ENCODE data around the gene NLRC4. TPM values are rescaled to one million over a fixed set of nuclear protein-coding genes. Genes with fewer than 3 reads are reported as not detected.

The NLRC4 gene
- total RNA-seq, 4 donors from 2014 or later, result 0.21 to 3.6 (median 2.4) TPM

GRCh38 chr2:32189011-32189410 is 75.7 kb downstream of the NLRC4 start:
- no peak for DNase-seq (ENCODE audit: low spot score in 2 of 2)
- Histone ChIP-seq H3K36me3 (peaks cover 0 to 51% (median 6%) of the 10 kb centered on the region in 3 donors), H3K9me3 (no peaks in the 10 kb centered on the region), H3K27me3 (no peaks in the 10 kb centered on the region), H3K4me1 (no peaks in the 10 kb centered on the region), H3K27ac (no peak overlapping the region), H3K4me3 (no peak overlapping the region)
- TF ChIP-seq CTCF (IDR thresholded peaks at IDR 0.05), result no peak
- TF ChIP-seq EP300 (IDR thresholded peaks at IDR 0.05), result no peak
- no peak for TF ChIP-seq POLR2A (IDR thresholded peaks at IDR 0.05)
- WGBS, 2 donors, result 93 to 94% methylated on average over 6 of the region's 6 CpGs

- peaks cover 0 to 71% (median 6%) of the 10 kb centered on the region in 3 donors for H3K36me3 ChIP-seq
Measured at GRCh38 chr2:32182667-32183066, 82.0 kb downstream of the NLRC4 start.

More at GRCh38 chr2:32182667-32183066, 82.0 kb downstream of the NLRC4 start:
- no peak overlapping the region for H3K27ac ChIP-seq
- no peaks in the 10 kb centered on the region for H3K27me3 ChIP-seq
- no peak overlapping the region for H3K4me3 ChIP-seq
- WGBS, 2 donors, result 87 to 96% methylated on average over 6 of the region's 6 CpGs
- H3K9me3 ChIP-seq, result no peaks in the 10 kb centered on the region
- TF ChIP-seq EP300 (IDR thresholded peaks at IDR 0.05), result no peak
- no peak for TF ChIP-seq CTCF (IDR thresholded peaks at IDR 0.05)
- no peak for TF ChIP-seq POLR2A (IDR thresholded peaks at IDR 0.05)
- no peak for DNase-seq (ENCODE audit: low spot score in 2 of 2)
- no peaks in the 10 kb centered on the region for H3K4me1 ChIP-seq

Small RNAs within 50 kb of the gene (small RNA-seq; reads per million reads assigned to genes)
- not detected for gene RNU6-647P

Other genes with a start within 250 kb of the NLRC4 start
- 10 to 100 TPM; 31.6 to 59.2 (median 50.6) TPM for gene DPY30, start 225.1 kb downstream of the NLRC4 start, total RNA-seq
- gene SPAST, start 201.3 kb downstream of the NLRC4 start, total RNA-seq, result 10 to 100 TPM; 18.6 to 32.3 (median 25.2) TPM
- 10 to 100 TPM; 15.1 to 25.8 (median 19.2) TPM for gene SLC30A6, start 99.0 kb downstream of the NLRC4 start, total RNA-seq
- gene YIPF4, start 13.0 kb upstream of the NLRC4 start, total RNA-seq, result 10 to 100 TPM; 14.1 to 28.2 (median 21.5) TPM
- 100 to 1,000 TPM in 3 of 4 donors, 10 to 100 TPM in 1; 87.5 to 154 (median 124) TPM for gene BIRC6, start 92.1 kb upstream of the NLRC4 start, total RNA-seq